NCI-H1417 (cell line): Measurements from ENCODE around the gene NOC2L.
A peak's percentile ranks its signal among the peaks of the same experiment; 100 is the strongest.

Source experiments
- DNase-seq, 3 experiments: peaks; one replicate each; lab custom pipeline; 2025; lab: John Stamatoyannopoulos, UW

NOC2L gene

DNA sequence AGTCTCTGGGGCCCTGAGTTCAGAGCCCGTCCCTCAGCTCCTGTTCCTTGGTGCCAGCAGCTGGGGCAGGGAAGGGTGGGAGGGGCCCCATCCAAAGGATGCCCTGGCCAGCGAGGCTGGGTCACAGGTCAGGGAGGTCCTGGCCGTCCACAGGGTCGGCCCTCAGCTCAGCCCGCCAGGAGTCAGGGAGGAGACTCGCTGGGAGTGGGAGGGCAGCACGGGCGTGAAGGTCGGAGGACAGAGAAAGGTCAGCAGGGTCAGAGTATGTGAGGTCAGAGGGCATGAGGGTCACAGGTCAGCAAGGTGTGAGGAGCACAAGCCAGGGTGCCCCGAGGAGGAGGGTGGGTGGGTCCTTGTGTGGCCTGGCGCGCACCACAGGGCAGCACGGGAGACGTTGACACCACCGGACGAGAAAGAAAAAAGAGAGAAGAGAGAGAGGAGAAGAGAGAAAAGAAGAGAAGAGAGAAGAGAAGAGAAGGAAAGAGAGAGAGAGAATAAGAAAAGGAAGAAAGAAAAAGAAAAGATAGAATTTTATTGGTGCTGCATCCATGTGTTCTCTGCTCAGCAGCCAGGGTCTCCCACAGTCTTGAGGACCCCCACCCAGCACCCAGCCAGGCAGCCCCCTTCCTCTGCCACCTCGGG is 15.8 kb upstream of the NOC2L start:
- no peak for DNase-seq

DNA sequence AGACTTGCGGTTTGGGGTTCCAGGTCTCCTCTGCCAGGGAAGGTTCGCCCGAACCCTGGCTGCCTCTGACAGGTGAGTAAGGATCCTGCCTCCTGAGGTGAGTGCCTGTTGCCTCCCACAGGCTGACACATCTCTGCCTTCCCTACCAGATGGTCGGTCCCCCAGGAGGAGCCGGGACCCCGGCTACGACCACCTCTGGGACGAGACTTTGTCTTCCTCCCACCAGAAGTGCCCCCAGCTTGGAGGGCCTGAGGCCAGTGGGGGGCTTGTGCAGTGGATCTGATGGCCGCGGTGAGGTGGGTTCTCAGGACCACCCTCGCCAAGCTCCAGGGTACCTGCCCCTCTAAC is 15.2 kb upstream of the NOC2L start:
- no peak for DNase-seq

DNA sequence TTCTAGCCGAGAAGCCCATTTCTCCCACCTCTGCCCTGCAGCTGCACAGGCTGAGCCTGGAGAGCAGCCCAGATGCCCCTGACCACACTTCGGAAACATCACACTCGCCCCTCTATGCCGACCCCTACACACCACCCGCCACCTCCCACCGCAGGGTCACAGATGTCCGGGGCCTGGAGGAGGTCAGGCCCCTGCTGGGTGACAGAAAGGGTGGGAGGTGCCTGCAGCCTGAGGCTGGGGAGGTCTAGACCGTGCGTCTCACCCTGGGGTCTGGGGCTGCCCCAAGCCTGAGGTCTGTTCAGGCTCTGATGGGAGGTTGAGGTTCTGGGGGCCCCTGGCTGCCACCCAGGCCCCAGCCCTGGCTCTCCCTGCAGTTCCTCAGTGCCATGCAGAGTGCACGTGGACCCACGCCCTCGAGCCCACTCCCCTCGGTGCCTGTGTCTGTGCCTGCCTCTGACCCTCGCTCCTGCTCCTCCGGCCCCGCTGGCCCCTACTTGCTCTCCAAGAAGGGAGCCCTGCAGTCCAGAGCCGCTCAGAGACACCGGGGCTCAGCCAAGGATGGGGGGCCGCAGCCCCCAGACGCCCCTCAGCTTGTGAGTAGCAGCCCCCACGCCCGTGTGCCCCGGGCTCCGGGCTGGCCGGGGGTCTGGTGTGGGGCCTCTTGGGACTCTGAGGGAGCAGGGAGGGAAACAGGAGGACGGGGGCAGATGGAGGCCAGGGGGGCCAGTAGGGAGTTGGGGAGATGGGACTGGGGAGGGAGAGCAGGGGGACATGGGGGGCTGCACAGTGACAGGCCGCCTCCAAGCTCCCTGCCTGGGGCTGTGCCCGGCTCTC is 14.6 kb upstream of the NOC2L start:
- no peak for DNase-seq

DNA sequence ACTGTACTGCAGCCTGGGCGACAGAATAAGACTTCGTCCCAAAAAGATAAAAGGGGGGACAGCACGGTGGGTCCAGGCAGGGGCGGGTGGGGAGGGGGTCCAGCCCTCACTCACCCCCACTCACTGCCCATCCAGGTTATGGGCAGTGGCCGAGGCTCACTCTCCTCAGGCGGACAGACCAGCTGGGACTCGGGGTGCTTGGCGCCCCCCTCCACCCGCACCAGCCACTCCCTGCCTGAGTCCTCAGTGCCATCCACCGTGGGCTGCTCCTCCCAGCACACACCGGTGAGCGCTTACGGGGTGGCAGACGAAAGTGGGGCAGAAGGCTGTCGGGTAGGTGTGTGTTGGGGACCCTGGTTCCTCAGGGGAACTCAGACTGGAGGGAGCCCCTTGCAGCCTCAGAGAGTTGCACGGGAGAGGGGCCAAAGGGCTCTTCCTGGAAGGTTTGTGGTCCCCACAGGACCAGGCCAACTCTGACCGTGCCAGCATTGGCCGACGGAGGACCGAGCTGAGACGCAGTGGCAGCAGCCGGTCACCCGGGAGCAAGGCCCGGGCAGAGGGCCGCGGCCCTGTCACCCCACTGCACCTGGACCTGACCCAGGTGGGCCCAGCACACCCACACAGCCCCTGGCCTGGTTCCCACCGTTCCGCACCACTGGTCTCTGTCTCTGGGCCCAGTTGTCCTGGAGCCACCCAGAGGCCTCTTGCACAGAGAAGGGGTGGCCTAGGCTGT is 13.8 kb upstream of the NOC2L start:
- DNase-seq, result no peak

DNA sequence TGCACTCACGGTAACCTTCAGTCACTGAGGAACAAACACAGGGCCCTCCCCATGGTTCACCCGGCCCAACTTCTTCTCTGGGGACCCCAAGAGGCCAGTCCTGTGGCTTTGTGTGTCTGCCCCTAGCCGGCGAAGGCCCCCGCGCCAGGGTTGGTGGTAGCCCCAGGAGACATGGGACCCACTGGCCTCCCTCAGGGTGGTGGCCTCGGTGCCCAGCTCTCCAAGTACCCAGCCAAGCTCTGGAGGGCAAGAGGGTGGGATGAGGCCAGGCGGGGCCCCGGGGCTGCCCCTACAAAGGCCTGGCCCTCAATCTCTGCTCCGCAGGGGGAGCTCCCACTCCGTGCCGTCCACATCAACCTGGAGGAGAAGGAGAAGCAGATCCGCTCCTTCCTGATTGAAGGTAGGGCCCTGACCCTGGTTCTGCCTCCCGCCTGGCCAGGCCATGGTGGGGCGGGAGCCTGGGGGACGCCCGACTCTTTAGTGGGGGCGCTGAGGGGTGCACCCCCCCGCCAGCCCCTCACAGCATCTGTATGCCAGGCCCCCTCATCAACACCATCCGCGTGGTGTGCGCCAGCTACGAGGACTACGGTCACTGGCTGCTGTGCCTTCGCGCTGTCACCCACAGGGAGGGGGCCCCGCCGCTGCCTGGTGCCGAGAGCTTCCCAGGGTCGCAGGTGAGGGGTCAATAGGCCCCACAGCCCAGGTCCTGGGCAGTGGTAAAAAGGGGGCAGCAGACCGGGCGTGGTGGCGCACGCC is 12.9 kb upstream of the NOC2L start:
- DNase-seq, result no peak

DNA sequence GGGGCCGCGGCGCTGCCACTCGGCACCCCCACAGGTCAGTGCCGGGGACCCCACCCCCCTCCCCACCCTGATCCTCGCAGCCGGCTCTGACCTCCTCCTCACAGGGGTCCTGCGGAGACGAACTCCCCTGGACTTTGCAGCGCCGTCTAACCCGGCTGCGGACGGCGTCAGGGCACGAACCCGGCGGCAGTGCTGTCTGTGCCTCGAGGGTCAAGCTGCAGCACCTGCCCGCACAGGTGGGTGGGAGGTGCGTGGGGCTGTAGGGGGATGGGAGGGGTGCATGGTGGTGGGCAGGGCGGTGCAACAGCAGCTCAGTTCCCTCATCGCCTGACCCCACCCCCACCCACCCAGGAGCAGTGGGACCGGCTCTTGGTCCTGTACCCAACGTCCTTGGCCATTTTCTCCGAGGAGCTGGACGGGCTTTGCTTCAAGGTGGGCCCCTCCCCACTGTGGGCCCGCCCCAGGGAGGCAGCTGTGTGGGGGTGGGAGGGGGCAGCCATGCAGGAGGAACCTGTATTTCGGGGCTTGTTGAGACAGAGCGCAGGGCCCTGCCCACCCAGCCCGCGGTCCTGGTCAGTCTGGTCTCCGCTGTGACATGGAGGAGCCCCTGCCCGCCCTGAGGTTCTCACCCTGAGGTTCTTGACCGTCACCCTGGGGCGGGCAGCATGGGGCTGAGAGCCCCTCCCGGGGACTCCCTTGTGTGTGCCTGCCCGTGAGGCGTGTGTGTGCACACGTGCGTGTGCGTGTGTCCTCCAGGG is 12.1 kb upstream of the NOC2L start:
- peak in 1 of 3 experiments; percentile 11 for DNase-seq

DNA sequence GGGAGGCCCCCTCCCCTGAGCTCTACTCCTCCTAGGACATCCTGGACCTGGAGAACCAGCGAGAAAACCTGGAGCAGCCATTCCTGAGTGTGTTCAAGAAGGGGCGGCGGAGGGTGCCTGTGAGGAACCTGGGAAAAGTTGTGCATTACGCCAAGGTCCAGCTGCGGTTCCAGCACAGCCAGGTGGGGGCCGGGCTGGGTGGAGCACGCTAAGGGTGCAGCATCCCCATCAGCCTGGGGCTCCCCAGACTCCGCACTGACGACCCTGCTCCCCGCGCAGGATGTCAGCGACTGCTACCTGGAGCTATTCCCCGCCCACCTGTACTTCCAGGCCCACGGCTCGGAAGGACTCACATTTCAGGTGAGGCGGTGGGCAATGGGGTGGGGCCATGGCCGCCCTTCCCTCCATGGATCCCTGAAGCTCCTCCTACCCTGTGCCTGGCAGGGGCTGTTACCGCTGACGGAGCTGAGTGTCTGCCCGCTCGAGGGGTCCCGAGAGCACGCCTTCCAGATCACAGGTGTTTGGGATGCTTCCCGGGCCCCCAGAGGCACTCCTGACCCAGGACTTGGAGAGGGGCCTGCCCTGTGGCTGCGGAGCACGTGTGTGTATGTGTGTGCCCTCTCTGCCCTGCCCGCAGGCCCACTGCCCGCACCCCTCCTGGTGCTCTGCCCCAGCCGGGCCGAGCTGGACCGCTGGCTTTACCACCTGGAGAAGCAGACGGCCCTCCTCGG is 11.4 kb upstream of the NOC2L start:
- DNase-seq, result no peak

DNA sequence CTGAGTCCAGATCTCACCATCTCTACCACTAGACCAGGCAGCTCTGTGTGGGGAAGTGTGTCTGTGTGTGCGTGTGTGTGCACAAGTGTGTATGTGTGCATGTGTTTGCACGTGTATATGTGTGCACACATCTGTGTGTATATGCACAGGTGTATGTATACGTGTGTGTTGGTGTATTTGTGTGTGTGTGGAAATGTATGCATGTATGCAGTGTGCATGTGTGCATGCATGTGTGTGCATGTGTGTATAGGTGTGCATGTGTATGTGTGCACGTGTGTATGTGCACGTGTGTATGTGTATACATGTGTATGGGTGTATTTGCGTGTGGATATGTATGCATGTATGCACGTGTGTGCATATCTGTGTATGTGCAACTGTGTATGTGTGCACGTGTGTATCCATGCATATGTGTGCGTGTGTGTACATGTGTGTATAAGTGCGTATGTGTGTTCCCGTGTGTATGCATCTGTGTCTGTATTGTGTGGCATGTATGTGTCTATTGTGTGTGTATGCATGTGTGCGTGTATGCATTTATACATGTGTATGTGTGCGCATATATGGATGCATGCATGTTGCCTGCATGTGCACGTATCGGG is 10.3 kb upstream of the NOC2L start:
- no peak for DNase-seq

DNA sequence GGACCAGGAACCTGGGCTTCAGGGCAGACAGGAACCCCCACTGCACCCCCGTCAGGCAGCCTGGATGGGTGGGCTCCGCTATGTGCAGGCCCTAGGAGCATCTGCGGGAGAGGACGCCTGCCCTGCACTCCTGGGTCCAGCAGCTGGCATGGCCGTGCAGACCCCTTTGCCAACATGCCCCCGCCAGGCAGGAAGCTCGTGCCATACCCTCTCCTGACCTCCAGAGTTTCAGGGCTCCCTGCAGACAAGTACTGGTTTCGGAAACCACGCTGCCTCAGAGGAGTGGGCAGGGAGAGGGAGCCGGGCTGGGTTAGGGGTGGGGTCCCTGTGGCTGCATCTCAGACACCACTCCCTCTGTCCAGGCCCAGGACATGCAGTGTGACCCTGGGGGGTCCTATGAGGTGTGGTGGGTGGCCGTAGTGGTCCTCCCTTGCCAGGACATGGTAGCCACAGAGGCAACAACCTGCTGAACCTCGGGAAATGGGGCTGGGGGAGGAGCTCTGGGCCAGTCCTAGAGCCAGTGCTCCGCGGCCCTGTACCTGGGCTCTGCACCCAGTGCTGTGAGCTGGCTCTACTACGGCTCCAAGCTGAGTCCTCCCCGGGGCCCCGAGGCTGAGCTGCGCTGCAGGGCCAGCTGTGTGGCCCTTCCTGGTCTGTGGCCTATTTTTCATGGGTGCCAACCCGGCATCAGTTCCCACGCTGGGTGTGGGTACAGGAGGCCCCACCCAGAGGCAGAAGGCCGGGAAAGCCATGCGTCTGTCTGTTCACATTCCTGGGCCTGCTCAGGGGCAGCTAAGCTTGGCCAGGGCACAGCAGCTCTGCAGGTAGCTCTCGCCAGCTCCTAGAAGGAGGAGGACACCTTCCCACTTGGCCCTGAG is 8.6 kb upstream of the NOC2L start:
- DNase-seq, result no peak

DNA sequence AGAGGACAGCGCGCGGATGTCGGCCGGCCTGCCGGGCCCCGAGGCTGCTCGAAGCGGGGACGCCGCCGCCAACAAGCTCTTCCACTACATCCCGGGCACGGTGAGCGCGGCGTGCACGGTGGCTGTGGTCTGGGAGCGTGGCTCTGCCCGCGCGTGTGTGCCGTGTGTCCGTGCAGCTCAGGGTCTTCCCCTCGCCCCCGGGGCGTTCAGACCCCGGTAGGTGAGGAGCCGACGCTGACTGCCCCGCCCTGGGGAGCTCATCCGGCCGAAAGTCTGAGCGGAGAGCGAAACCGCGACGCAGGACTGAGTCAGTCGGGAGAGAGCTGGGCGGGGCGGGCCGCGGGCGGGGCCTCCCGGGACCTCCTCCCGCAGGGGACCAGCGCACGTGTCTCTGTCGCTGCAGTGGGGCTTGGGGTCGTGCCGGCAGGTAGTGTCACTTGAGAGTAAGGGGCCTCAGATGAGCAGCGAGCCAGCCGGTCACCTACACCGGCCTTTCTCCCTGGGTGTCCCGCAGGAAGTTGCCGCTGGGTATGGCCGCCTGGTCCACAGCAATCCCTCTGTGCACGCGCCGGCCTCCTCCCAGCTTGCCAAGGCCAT is 7.7 kb upstream of the NOC2L start:
- DNase-seq, result peak; percentile 26 to 54 (median 31)

DNA sequence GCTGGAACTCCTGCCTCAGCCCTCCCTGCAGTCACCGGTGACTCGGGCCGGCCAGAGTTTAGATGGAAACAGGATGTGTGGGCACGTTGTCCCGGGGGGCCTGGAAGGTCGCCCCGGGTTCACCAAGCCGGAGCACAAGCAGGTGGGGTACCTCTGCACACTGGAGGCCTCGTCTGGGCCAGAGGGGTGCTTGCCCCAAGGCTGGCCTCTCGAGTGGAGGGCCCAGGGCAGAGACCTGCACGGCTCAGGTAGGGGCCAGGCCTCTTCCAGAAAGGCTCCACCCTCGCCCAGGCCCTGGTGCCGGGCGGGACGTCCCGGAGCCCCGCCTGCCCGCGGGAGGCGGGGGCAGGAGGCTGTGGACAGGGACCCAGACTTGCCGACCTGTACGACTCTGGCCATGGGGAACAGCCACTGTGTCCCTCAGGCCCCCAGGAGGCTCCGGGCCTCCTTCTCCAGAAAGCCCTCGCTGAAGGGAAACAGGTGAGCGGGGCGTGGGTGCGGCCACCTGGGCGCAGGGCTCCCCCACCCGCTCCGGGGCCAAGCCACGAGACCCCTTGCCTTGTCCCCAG is 7.2 kb upstream of the NOC2L start, which contains the start of gene PLEKHN1:
PLEKHN1 (plus strand) TSS at position 348 of the 569 bp plus-strand sequence; CDS start at position 398, 50 bp downstream.
- no peak for DNase-seq

DNA sequence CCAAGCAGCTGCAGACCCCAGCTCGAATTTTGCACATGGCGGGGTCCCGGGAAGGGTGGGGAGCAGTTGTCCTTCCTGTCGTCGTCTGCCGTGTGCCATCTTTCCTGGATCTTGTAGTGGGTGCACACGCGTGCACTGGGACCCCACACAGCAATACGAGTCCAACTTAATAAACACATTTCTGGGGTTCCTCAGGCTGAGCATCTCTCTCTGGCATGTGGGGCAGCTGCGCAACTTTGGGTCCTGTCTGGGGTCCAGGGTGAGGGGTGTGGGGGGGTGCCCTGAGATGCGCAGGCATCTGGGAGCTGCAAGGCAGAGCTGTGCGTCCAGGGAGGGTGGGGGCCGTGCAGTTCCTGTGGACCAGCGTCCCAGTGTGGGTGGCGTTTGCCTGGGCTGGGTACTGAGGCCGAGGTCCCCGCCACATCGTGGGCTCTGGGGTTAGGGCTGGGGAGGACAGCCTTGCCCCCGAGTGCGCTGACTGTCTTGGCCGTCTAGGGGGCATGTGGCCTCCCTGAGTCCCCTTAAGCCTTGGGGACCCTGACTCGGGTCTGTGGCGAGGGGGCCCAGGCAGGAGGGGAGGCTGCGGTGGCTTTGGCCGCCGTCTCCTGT is 6.6 kb upstream of the NOC2L start:
- DNase-seq, result no peak

DNA sequence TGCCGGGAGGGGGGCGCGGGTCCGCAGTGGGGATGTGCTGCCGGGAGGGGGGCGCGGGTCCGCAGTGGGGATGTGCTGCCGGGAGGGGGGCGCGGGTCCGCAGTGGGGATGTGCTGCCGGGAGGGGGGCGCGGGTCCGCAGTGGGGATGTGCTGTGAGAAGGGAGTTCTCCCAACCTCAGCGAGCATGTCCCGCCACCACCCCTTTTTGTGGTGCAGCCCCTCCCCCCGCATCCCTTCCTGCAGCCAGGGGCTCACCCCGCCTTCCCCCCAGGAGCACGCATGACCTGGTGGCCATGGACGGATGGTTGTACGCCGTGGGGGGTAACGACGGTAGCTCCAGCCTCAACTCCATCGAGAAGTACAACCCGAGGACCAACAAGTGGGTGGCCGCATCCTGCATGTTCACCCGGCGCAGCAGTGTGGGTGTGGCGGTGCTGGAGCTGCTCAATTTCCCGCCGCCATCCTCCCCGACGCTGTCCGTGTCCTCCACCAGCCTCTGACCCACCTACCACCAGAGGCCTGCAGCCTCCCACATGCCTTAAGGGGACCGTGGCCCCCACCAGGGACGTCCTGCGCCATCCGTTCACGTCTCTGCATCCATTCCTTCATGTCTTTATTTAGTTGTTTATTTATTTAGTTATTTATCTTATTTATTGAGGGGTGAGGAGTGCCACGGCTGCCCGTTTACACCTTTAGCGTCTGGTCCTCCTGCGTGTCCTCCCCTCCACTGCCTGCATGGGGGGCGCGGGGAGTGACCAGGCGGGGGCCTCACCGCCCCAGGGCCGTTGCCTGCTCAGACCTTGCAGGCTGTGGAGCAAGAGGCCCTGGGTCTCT is 5.9 kb upstream of the NOC2L start:
- no peak for DNase-seq

DNA sequence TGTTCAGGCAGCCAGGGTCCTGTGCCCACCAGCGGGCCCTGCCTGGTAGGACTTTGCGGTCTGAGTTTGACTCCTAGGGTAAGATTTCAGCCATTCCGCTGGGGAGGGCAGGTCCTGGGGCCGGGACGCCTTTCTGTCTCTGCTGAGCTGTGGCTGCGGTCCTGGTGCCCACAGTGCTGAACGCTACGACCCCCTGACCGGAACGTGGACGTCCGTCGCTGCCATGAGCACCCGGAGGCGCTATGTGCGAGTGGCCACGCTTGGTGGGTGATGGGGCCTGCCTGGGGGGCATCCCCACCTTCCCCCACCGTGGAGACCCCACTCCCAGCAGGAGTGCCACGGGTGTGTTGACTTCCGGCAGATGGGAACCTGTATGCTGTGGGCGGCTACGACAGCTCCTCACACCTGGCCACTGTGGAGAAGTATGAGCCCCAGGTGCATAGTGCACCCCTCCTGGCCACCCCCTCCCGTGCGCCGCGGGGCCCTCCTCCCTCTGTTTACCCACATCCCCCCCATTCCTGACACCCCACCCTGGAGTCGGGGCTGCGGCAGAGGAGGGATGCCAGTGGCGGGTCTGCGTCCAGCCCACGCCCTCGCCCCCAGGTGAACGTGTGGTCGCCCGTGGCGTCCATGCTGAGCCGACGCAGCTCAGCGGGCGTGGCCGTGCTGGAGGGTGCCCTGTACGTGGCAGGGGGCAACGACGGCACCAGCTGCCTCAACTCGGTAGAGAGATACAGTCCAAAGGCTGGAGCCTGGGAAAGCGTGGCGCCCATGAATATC is 4.9 kb upstream of the NOC2L start:
- DNase-seq, result no peak

DNA sequence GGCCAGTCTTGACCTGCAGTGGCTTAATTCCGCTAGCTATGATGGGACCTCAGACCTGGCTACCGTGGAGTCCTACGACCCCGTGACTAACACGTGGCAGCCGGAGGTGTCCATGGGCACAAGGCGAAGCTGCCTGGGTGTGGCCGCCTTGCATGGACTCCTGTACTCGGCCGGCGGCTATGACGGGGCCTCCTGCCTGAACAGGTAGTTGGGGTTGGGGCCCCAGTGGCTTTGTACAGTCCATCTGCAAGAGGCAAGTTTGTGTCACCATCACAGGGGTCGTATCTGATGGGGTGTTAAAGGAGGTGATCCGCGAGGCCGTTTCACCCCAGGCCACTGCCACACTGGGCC is 4.2 kb upstream of the NOC2L start:
- no peak for DNase-seq
